ENCODE measurements around the gene PRPSAP1. TPM values are rescaled to one million over a fixed set of nuclear protein-coding genes. Genes with fewer than 3 reads are reported as not detected.

The PRPSAP1 gene
- total RNA-seq, 1 donor from 2014 or later = 26.7 TPM

- ChIA-PET CTCF (interaction anchor here (0.7 to 4.3 kb wide), 37 partner anchors 8 to 392 kb away, joined by 3 to 82 read pairs (median 5); partner anchors contain the start of genes AANAT, PRPSAP1, RHBDF2 and SPHK1), POLR2A (interaction anchor here (0.6 to 1.0 kb wide), 2 partner anchors 13 to 25 kb away, joined by 5 to 8 read pairs; partner anchors contain the start of gene SPHK1)
- intact Hi-C loops (cut with micrococcal nuclease) = loop anchor here (1.0 kb wide), 2 partner anchors 10 to 95 kb away; no protein-coding TSS in a partner anchor
- Mint-ChIP-seq H3K9me3 (no peaks in the 10 kb centered on the region), H3K4me1 (peaks cover 3% of the 10 kb centered on the region), H3K27me3 (no peaks in the 10 kb centered on the region), H3K27ac (no peak overlapping the region), H3K4me3 (no peak overlapping the region), H3K36me3 (ENCODE audit: low read depth) (peaks cover 87% of the 10 kb centered on the region)
- peak; percentile 98 for TF ChIP-seq CTCF (IDR thresholded peaks at IDR 0.05)
- peak; percentile 93 for ATAC-seq (ENCODE audit: low read depth)
- peak; percentile 79 for DNase-seq
Measured at GRCh38 chr17:76397687-76398522, 44.2 kb upstream of the PRPSAP1 start.

GRCh38 chr17:76397184-76397583, 43.5 kb upstream of the PRPSAP1 start:
- POLR2A ChIA-PET = interaction anchor here (1.0 kb wide), 1 partner anchor 13 kb away, joined by 5 read pairs; the partner anchor contains the start of gene SPHK1
- Mint-ChIP-seq H3K4me1 (peaks cover 3% of the 10 kb centered on the region), H3K4me3 (no peak overlapping the region), H3K27me3 (no peaks in the 10 kb centered on the region), H3K9me3 (no peaks in the 10 kb centered on the region), H3K27ac (no peak overlapping the region), H3K36me3 (ENCODE audit: low read depth) (peaks cover 81% of the 10 kb centered on the region)
- CTCF ChIA-PET = interaction anchor here (0.8 to 4.3 kb wide), 25 partner anchors 9 to 277 kb away, joined by 3 to 82 read pairs (median 6); partner anchors contain the start of genes AANAT, PRPSAP1, RHBDF2 and SPHK1
- DNase-seq (no peak), ATAC-seq (ENCODE audit: low read depth) (no peak)
- TF ChIP-seq CTCF (IDR thresholded peaks at IDR 0.05) = no peak
- intact Hi-C loops (cut with micrococcal nuclease) = no loop called here

GRCh38 chr17:76395980-76396379, 42.3 kb upstream of the PRPSAP1 start:
- ChIA-PET POLR2A (interaction anchor here (0.8 kb wide), 1 partner anchor 43 kb away, joined by 3 read pairs; no protein-coding TSS in a partner anchor), CTCF (interaction anchor here (3.9 to 4.3 kb wide), 3 partner anchors 10 to 93 kb away, joined by 21 to 82 read pairs (median 29); partner anchors contain the start of gene SPHK1)
- TF ChIP-seq CTCF (IDR thresholded peaks at IDR 0.05) = no peak
- peaks cover 3% of the 10 kb centered on the region for H3K4me1 Mint-ChIP-seq
- intact Hi-C loops (cut with micrococcal nuclease) = no loop called here
- peaks cover 78% of the 10 kb centered on the region for H3K36me3 Mint-ChIP-seq (ENCODE audit: low read depth)
- no peak overlapping the region for H3K27ac Mint-ChIP-seq
- no peaks in the 10 kb centered on the region for H3K9me3 Mint-ChIP-seq
- DNase-seq = no peak
- no peaks in the 10 kb centered on the region for H3K27me3 Mint-ChIP-seq
- no peak for ATAC-seq (ENCODE audit: low read depth)
- no peak overlapping the region for H3K4me3 Mint-ChIP-seq

- ChIA-PET POLR2A (no interaction called here), CTCF (no interaction called here)
- Mint-ChIP-seq H3K27me3 (no peaks in the 10 kb centered on the region), H3K4me1 (peaks cover 3% of the 10 kb centered on the region), H3K36me3 (ENCODE audit: low read depth) (peaks cover 78% of the 10 kb centered on the region), H3K4me3 (no peak overlapping the region), H3K9me3 (no peaks in the 10 kb centered on the region), H3K27ac (no peak overlapping the region)
- intact Hi-C loops (cut with micrococcal nuclease) = no loop called here
- TF ChIP-seq CTCF (IDR thresholded peaks at IDR 0.05) = no peak
- DNase-seq (no peak), ATAC-seq (ENCODE audit: low read depth) (no peak)
Measured at GRCh38 chr17:76394166-76394565, 40.5 kb upstream of the PRPSAP1 start.

- ATAC-seq (ENCODE audit: low read depth) (no peak), DNase-seq (no peak)
- Mint-ChIP-seq H3K27ac (no peak overlapping the region), H3K4me1 (peaks cover 3% of the 10 kb centered on the region), H3K27me3 (no peaks in the 10 kb centered on the region), H3K4me3 (no peak overlapping the region), H3K9me3 (no peaks in the 10 kb centered on the region), H3K36me3 (ENCODE audit: low read depth) (peaks cover 57% of the 10 kb centered on the region)
- CTCF ChIA-PET = interaction anchor here (2.5 kb wide), 1 partner anchor 7 kb away, joined by 7 read pairs; no protein-coding TSS in a partner anchor
- intact Hi-C loops (cut with micrococcal nuclease) = no loop called here
- POLR2A ChIA-PET = no interaction called here
- TF ChIP-seq CTCF (IDR thresholded peaks at IDR 0.05) = no peak
Measured at GRCh38 chr17:76391200-76391715, 37.5 kb upstream of the PRPSAP1 start.
